ENCODE measurements around the gene RELB.
A peak's percentile ranks its signal among the peaks of the same experiment; 100 is the strongest.
"Not testable (repeated sequence)": the region's sequence is repeated elsewhere in the genome, so short reads cannot be mapped to it uniquely, and the experiment has no call there.

Gene RELB, protein sequence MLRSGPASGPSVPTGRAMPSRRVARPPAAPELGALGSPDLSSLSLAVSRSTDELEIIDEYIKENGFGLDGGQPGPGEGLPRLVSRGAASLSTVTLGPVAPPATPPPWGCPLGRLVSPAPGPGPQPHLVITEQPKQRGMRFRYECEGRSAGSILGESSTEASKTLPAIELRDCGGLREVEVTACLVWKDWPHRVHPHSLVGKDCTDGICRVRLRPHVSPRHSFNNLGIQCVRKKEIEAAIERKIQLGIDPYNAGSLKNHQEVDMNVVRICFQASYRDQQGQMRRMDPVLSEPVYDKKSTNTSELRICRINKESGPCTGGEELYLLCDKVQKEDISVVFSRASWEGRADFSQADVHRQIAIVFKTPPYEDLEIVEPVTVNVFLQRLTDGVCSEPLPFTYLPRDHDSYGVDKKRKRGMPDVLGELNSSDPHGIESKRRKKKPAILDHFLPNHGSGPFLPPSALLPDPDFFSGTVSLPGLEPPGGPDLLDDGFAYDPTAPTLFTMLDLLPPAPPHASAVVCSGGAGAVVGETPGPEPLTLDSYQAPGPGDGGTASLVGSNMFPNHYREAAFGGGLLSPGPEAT

DNA sequence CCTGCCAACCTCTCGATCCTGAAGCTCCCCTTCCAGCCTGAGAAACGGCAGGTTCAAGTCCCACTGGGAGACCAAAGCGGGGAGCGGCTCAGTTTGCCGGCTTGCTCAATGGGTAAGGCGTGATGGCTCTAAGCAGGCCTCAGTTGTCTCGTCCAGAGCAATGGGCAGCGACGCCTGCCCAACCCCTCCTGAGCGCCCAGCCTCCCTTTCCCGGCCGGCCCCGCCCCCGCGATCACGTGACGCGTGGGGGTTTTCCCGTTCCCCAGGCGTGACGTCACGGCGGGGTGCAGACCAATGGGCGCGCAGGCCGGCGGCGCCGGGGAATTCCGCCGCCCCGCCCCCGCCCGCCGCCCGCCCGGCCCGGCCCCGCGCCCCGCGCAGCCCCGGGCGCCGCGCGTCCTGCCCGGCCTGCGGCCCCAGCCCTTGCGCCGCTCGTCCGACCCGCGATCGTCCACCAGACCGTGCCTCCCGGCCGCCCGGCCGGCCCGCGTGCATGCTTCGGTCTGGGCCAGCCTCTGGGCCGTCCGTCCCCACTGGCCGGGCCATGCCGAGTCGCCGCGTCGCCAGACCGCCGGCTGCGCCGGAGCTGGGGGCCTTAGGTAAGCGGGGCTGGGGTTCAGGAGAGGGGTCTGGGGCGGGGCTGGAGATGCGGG, at the start of gene RELB:
RELB (plus strand) TSS at position 378 of the 653 bp plus-strand sequence; CDS start at position 494, 116 bp downstream.
- DNase-seq, result peak; percentile 94

DNA sequence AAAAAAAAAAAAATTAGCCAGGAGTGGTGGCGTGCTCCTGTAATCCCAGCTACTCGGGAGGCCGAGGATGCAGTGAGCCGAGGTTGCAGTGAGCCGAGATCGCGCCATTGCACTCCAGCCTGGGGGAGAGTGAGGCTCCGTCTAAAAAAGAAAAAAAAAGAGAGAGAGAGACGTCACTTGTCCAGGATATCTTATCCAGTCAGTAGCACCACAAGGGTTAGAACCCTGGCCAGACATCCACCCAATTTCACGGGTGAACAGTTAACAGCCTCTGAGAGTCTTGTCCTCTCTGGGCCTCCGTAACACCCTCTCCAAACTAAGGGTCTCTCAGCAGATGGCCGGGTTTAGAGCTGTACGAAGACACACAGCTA, 47.0 kb upstream of the RELB start:
- DNase-seq, result no peak

GRCh38 chr19:44954649-44955504, 46.4 kb upstream of the RELB start, which contains the start of gene CLPTM1:
CLPTM1 (plus strand) TSS chr19:44955380; CDS start chr19:44955396, 16 bp downstream.
- peak; percentile 96 for DNase-seq

DNA sequence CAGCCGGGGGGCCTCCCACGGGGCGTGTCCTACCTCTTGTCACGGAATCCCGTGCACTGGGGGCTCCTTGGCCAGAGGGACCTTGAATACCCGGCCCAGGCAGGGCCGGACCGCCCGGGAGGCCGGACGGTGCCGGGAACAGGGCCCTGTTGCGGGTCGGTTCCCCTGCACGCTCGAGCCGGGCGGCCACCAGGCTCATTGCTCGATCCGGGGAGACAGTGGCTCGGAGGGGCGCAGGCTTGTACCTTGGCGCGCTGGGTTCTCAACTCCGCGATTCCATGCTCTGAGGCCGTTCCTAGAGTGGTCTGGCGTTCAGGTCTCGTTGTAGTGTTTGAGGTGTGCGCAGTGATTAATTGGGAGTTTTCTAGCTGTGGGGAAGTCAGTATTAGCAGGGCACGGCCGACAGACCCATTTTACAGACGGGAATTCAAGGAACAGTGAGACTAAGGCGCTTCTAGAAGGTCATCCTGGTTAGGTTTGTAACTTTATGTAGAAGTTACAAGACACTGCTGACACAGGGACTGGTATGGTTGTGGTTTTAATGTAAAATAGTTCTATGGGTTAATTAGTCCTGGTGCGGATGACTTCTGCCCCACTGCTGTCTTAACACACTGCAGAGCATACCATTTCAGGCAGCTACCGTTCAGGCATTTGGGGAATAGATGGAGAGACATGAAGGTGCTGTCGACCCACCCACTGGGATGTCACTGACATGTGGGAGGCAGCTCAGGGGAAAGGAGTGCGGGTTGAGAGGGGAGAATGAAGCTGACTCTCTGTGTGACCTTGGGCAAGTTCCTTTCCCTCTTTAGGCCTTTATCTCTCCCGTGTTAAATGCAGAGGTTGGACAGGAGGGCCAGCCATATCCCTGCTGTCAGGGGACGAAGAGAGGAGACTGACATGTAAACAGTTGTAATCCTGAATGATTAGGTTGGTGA, 45.5 kb upstream of the RELB start:
- no peak for DNase-seq

- no peak for DNase-seq
These were observed 43.7 kb upstream of the RELB start for GRCh38 chr19:44957526-44957925.

GRCh38 chr19:44958090-44958489, 43.2 kb upstream of the RELB start:
- DNase-seq, result no peak

GRCh38 chr19:44959691-44960090, 41.6 kb upstream of the RELB start:
- no peak for DNase-seq

DNA sequence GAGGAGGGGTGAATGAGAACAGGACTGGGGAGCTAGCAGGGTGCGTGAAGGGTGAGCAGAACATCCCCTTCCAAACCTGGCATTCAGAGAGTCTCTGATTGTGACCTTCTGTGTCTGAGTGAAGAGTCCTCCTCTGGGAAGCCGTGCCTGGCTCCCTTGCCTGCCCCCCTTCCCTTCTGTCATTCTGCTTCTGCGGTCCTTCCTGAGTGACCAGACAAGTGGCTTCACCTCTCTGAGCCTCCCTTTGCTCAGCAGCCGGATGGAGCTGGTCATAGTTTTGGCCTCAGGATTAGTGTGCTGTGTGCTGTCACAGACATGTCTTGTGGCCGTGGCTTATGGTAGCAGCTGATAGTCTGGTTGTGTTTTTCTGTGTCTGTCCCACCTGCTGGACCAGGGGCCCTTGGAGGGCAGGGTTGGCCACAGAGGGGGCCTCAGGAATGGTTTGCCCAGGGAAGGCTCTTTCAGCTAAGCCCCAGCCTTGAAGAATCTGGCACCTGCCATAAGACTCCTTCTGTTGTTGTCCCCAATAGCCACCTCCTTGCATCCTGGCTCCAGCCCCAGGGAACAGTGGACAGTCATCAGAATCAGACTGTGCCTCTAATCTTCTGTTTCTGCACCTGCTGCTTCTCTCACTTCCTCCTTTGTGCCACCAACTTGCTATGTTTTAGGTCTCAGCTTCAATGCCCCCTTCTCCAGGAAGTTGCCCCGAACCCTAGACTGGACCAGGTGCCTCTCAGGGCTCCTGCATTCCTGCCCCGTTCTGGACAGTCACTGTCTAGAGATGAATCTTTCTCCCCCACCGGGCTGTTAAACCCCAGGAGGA, 40.1 kb upstream of the RELB start:
- peak; percentile 7 for DNase-seq

- DNase-seq, result no peak
These were observed 39.4 kb upstream of the RELB start for GRCh38 chr19:44961821-44962220.

DNA sequence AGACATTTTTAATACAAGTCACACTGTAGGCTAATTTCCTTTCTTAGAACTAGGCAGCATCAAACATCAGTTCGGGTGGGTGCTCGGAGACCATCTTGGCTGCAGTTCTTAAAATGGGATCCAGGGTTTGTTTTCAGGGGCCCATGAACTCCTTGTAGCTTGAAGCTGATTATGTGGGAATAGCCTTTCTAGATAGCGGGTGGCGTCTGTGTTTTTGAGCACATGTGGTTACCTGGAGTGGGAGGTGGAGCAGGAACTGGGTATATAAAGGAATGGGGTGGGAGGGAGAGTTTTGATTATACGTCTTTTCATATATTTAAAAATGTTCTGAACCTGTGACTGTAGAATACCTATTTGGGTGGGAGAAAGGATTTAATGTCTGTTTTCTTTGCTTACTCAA, 33.1 kb upstream of the RELB start:
- no peak for DNase-seq

DNA sequence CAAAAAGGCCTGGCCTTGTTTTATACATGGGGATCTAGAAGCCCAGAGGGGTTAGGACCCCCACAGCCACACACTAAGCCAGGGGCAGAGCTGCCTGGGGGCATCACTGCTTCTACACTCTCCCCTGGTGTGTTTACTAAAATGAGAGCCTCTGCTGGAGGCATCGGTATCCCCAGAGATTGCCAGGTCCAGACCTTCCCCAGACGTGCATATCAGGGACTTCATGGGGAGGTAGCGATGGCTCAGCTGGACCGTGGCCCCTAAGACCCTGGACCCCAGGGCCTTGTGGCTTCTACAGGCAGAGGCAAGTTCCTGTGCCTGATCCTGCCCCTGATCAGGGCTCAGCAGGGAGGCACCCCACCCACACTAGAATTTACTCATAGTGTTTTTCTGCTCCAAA, 32.6 kb upstream of the RELB start:
- no peak for DNase-seq

DNA sequence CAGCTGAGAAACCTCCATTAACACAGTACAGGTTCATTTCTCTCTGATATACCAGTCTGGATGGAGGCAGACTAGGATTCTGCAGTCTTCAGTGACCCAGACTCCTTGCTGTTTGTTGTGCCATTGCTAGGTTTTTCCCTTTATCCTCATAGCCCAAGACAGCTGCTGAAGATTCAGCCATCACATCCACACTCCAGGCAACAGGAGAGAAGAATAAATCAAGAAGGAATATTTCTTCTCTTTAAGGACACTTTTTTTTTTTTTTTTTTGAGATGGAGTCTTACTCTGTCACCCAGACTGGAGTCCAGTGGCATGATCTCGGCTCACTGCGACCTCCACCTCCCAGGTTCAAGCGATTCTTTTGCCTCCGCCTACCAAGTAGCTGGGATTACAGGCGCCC, 31.8 kb upstream of the RELB start:
- DNase-seq, result no peak

GRCh38 chr19:44971451-44971850, 29.8 kb upstream of the RELB start:
- not testable (repeated sequence) for DNase-seq

- DNase-seq, result no peak
These were observed 28.5 kb upstream of the RELB start for GRCh38 chr19:44972802-44973201.

GRCh38 chr19:44973982-44974735, 27.1 kb upstream of the RELB start:
- DNase-seq, result no peak

- DNase-seq, result no peak
These were observed 26.4 kb upstream of the RELB start for GRCh38 chr19:44974857-44975256.

GRCh38 chr19:44975444-44975843, 25.8 kb upstream of the RELB start:
- DNase-seq, result no peak

DNA sequence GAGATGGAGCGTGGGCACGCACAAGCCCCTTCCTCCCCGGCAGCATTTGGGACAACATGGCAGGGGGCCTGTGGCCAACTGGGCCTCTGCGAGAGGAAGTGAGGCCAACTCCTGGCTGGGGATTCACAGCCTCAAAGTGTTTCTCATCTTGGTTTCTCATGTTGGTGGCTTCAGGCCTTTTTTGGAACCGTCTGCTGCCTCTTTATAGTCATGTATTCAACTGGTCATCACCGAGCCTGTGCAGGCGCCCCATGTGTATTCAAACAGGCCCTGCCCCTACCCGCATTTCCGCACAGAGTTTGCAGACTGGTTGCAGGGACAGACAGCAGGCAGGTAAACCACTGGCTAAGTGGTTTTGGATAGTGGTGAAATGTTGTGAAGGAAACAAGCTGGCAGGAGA, 17.3 kb upstream of the RELB start:
- DNase-seq, result no peak

DNA sequence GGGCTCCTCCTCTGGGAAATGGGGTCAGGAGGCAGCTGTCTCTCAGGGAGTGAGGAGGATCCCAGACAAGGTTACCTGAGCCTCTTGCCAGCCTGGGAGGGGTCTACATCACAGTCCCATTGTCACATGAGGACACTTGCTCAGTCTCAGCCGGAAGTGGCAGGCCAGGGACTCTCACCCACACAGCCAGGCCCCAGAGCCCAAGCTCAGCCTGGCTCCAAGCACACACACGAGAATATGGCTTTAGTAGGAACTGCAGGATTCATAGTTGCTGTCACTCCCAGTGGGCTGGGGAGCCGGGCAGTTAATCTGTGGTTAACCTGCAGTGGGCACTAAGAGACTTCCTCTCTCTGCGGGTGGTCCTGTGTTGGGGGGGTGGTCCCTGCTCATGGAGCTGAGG, 15.8 kb upstream of the RELB start:
- DNase-seq, result no peak

- no peak for DNase-seq
These were observed 14.9 kb upstream of the RELB start for GRCh38 chr19:44986389-44986788.
